ENCODE measurements around the gene CDC42SE2. TPM values are rescaled to one million over a fixed set of nuclear protein-coding genes. Genes with fewer than 3 reads are reported as not detected.
"Not testable (repeated sequence)": the region's sequence is repeated elsewhere in the genome, so short reads cannot be mapped to it uniquely, and the experiment has no call there.

The CDC42SE2 gene
- total RNA-seq, 1 donor from 2014 or later = 11.6 TPM

- DNase-seq (ENCODE audit: missing footprints) (no peak), ATAC-seq (no peak)
- intact Hi-C loops (cut with DNase I) = no loop called here
Measured at GRCh38 chr5:131272724-131273123, 8.9 kb downstream of the CDC42SE2 start.

GRCh38 chr5:131274326-131275063 lies 10.6 kb downstream of the CDC42SE2 start:
- intact Hi-C loops (cut with DNase I) = no loop called here
- ATAC-seq = no peak
- no peak for DNase-seq (ENCODE audit: missing footprints)

GRCh38 chr5:131276072-131276471 lies 12.2 kb downstream of the CDC42SE2 start:
- no peak for DNase-seq (ENCODE audit: missing footprints)
- intact Hi-C loops (cut with DNase I) = no loop called here
- ATAC-seq = no peak

GRCh38 chr5:131277447-131277846 lies 13.6 kb downstream of the CDC42SE2 start:
- ATAC-seq = no peak
- DNase-seq (ENCODE audit: missing footprints) = no peak
- intact Hi-C loops (cut with DNase I) = no loop called here

- intact Hi-C loops (cut with DNase I) = no loop called here
- no peak for DNase-seq (ENCODE audit: missing footprints)
- ATAC-seq = no peak
Measured at GRCh38 chr5:131277875-131278740, 14.3 kb downstream of the CDC42SE2 start.

GRCh38 chr5:131278741-131279124 lies 14.9 kb downstream of the CDC42SE2 start:
- intact Hi-C loops (cut with DNase I); DNase-seq (ENCODE audit: missing footprints); ATAC-seq: not testable (repeated sequence)

- no peak for DNase-seq (ENCODE audit: missing footprints)
- intact Hi-C loops (cut with DNase I) = no loop called here
- no peak for ATAC-seq
Measured at GRCh38 chr5:131279204-131279603, 15.4 kb downstream of the CDC42SE2 start.

- DNase-seq (ENCODE audit: missing footprints) = no peak
- intact Hi-C loops (cut with DNase I) = no loop called here
- no peak for ATAC-seq
Measured at GRCh38 chr5:131280417-131280816, 16.6 kb downstream of the CDC42SE2 start.

GRCh38 chr5:131281133-131281867 lies 17.4 kb downstream of the CDC42SE2 start:
- intact Hi-C loops (cut with DNase I) = no loop called here
- ATAC-seq = no peak
- no peak for DNase-seq (ENCODE audit: missing footprints)

GRCh38 chr5:131281868-131282234 lies 18.0 kb downstream of the CDC42SE2 start:
- intact Hi-C loops (cut with DNase I) = no loop called here
- DNase-seq (ENCODE audit: missing footprints) (no peak), ATAC-seq (no peak)

- intact Hi-C loops (cut with DNase I) = no loop called here
- DNase-seq (ENCODE audit: missing footprints) (no peak), ATAC-seq (no peak)
Measured at GRCh38 chr5:131282235-131282634, 18.4 kb downstream of the CDC42SE2 start.

- intact Hi-C loops (cut with DNase I) = no loop called here
- DNase-seq (ENCODE audit: missing footprints) (no peak), ATAC-seq (no peak)
Measured at GRCh38 chr5:131285703-131286399, 22.0 kb downstream of the CDC42SE2 start.

- no peak for ATAC-seq
- no peak for DNase-seq (ENCODE audit: missing footprints)
- intact Hi-C loops (cut with DNase I) = no loop called here
Measured at GRCh38 chr5:131286400-131286715, 22.5 kb downstream of the CDC42SE2 start.

- DNase-seq (ENCODE audit: missing footprints) (no peak), ATAC-seq (no peak)
- intact Hi-C loops (cut with DNase I) = no loop called here
Measured at GRCh38 chr5:131288328-131288727, 24.5 kb downstream of the CDC42SE2 start.

- DNase-seq (ENCODE audit: missing footprints) (no peak), ATAC-seq (no peak)
- intact Hi-C loops (cut with DNase I) = no loop called here
Measured at GRCh38 chr5:131289738-131290137, 25.9 kb downstream of the CDC42SE2 start.

- intact Hi-C loops (cut with DNase I) = no loop called here
- DNase-seq (ENCODE audit: missing footprints) = no peak
- no peak for ATAC-seq
Measured at GRCh38 chr5:131296213-131296672, 32.4 kb downstream of the CDC42SE2 start.

GRCh38 chr5:131297886-131298285 lies 34.0 kb downstream of the CDC42SE2 start:
- ATAC-seq (no peak), DNase-seq (ENCODE audit: missing footprints) (no peak)
- intact Hi-C loops (cut with DNase I) = no loop called here

- no peak for ATAC-seq
- intact Hi-C loops (cut with DNase I) = no loop called here
- no peak for DNase-seq (ENCODE audit: missing footprints)
Measured at GRCh38 chr5:131299465-131299864, 35.6 kb downstream of the CDC42SE2 start.

- intact Hi-C loops (cut with DNase I) = no loop called here
- DNase-seq (ENCODE audit: missing footprints) (no peak), ATAC-seq (no peak)
Measured at GRCh38 chr5:131302506-131302905, 38.7 kb downstream of the CDC42SE2 start.
